ENCODE measurements around the gene SHC2. TPM values are rescaled to one million over a fixed set of nuclear protein-coding genes. Genes with fewer than 3 reads are reported as not detected.
A peak's percentile ranks its signal among the peaks of the same experiment; 100 is the strongest.

The SHC2 gene
- 100 to 1,000 TPM in 1 of 3 donors, 10 to 100 TPM in 2; 15.4 to 162 (median 39.4) TPM for polyA plus RNA-seq

DNA sequence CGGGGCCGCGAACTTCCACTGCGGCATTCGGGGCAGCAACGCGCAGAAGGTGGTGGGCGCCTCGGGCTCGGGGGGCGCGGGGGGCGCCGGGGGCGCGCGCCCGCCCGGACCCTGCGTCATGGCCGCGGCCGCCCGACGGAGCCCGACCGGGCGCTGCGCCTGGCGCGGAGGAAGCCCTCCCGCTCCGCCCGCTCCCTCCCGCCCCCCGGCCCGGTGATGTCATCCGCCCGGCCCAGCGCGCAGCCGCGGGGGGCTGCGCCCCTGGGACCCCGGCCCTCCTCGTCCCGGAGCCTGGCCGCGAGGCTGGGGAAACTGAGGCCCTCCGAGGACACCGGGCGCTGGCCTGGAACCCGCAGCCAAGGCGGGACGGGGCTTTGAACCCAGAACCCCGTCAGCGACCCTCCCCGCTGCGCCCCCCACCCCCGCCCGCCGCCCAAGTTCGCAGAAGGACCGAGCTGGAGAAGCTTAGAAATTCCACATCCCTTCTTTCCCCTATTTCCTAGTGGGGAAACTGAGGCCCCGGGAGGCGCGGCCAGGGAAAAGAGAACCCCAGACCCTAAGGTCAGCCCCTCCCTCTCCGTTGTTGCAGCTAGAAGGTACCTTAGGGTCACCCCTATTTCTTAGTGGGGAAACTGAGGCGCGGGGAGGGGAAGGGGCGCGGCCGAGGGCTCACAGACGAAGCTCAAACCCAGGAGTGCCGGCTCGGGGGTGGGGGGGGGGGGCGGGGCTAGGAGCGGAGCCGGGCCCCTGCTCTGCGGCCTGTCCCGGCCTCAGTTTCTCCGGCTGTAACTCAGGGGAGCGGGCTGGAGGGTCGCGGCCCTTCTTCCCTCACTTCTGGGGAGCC lies at the start of gene SHC2:
Gene SHC2 (minus strand): TSS at position 157 of the 844 bp plus-strand sequence. CDS start 37 bp downstream, at position 120.
- H3K27ac ChIP-seq (ENCODE audit: low read depth, low read length), result no peak within 1 kb of the TSS

GRCh38 chr19:508204-509150 lies 47.6 kb upstream of the SHC2 start:
- H3K27ac ChIP-seq (ENCODE audit: low read depth, low read length), result no peak overlapping the region
- 56 to 62% (median 61%) methylated on average over 32 of the region's 32 CpGs for WGBS, 3 donors

More for the DNA sequence above, at the start of gene SHC2:
- 1 to 3% (median 2%) methylated on average over 29 to 72 of the region's 85 CpGs for WGBS, 3 donors

GRCh38 chr19:507286-508203 lies 46.7 kb upstream of the SHC2 start, which contains the start of gene TPGS1:
TPGS1 (plus strand) TSS chr19:507497; CDS start chr19:507507, 10 bp downstream.
- 0 to 1% (median 1%) methylated on average over 78 to 81 of the region's 81 CpGs for WGBS, 3 donors
- H3K27ac ChIP-seq (ENCODE audit: low read depth, low read length), result peak within 1 kb of the TSS; percentile 82

GRCh38 chr19:506404-507285 lies 45.8 kb upstream of the SHC2 start:
- H3K27ac ChIP-seq (ENCODE audit: low read depth, low read length), result peak overlapping the region; percentile 82
- 2 to 6% (median 3%) methylated on average over 48 of the region's 48 CpGs for WGBS, 3 donors

GRCh38 chr19:504616-505015 lies 43.8 kb upstream of the SHC2 start:
- 84 to 92% (median 90%) methylated on average over 14 of the region's 14 CpGs for WGBS, 3 donors
- H3K27ac ChIP-seq (ENCODE audit: low read depth, low read length), result no peak overlapping the region

DNA sequence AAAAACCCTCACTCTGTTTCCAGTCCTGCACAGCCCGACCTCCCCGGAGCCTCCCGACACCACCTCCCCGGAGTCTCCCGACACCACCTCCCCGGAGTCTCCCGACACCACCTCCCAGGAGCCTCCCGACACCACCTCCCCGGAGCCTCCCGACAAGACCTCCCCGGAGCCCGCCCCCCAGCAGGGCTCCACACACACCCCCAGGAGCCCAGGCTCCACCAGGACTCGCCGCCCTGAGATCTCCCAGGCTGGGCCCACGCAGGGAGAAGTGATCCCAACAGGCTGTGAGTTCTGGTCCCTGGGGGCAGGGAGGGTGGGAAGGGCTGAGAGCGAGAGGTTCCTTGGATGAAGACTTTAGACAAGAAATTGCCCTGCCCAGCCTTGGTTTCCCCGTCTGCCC lies 40.8 kb upstream of the SHC2 start:
- WGBS, 3 donors, result 82 to 87% (median 82%) methylated on average over 17 of the region's 17 CpGs
- H3K27ac ChIP-seq (ENCODE audit: low read depth, low read length), result no peak overlapping the region

GRCh38 chr19:498977-499623 lies 38.3 kb upstream of the SHC2 start:
- H3K27ac ChIP-seq (ENCODE audit: low read depth, low read length), result no peak overlapping the region
- 71 to 81% (median 78%) methylated on average over 31 of the region's 31 CpGs for WGBS, 3 donors

DNA sequence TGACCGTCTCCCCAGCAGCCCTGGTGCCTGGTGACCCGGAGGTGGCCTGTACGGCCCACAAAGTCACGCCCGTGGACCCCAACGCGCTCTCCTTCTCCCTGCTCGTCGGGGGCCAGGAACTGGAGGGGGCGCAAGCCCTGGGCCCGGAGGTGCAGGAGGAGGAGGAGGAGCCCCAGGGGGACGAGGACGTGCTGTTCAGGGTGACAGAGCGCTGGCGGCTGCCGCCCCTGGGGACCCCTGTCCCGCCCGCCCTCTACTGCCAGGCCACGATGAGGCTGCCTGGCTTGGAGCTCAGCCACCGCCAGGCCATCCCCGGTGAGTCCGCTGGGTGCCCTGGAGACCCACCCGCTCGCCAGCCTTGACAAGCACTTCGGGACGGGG lies 37.7 kb upstream of the SHC2 start:
- WGBS, 3 donors, result 13 to 27% (median 27%) methylated on average over 18 to 26 of the region's 26 CpGs

GRCh38 chr19:497869-498510 lies 37.2 kb upstream of the SHC2 start:
- 5 to 12% (median 11%) methylated on average over 31 to 49 of the region's 50 CpGs for WGBS, 3 donors
- no peak overlapping the region for H3K27ac ChIP-seq (ENCODE audit: low read depth, low read length)

More for the DNA sequence above, 37.7 kb upstream of the SHC2 start:
- no peak overlapping the region for H3K27ac ChIP-seq (ENCODE audit: low read depth, low read length)

DNA sequence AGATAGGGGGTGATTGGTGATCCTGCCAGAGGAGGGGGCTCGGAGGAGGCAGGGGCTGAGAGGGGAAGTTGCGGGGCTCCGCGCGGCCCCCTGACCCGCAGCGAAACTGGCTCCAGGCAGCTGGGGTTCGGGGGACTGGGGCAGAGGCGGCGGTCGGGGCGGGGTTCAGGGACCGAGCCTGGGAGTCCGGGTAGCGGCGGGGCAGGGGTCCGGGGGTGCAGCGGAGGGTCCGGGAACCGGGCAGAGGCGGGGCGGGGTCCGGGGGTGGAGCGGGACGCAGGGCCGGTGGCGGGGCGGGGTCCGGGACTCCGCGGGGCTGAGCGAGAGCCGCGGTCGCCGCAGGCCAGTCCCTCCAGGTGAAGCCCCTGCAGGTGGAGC lies 36.6 kb upstream of the SHC2 start:
- H3K27ac ChIP-seq (ENCODE audit: low read depth, low read length), result no peak overlapping the region
- WGBS, 3 donors, result 0 to 3% (median 1%) methylated on average over 11 to 36 of the region's 36 CpGs

DNA sequence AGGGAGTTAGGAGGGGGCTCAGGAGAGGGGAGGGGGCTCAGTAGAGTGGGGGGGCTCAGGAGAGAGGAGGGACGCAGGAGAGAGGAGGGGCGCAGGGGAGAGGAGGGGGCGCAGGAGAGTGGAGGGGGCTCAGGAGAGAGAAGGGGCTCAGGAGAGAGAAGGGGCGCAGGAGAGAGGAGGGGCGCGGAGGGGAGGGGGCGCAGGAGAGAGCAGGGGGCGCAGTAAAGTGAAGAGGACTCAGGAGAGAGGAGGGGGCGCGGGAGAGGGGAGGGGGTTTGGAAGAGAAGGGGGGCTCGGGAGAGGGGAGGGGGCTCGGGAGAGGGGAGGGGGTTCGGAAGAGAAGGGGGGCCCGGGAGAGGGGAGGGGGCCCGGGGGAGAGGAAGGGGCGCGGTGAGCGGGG lies 36.2 kb upstream of the SHC2 start:
- H3K27ac ChIP-seq (ENCODE audit: low read depth, low read length), result no peak overlapping the region
- 8 to 9% (median 8%) methylated on average over 7 to 17 of the region's 18 CpGs for WGBS, 3 donors

DNA sequence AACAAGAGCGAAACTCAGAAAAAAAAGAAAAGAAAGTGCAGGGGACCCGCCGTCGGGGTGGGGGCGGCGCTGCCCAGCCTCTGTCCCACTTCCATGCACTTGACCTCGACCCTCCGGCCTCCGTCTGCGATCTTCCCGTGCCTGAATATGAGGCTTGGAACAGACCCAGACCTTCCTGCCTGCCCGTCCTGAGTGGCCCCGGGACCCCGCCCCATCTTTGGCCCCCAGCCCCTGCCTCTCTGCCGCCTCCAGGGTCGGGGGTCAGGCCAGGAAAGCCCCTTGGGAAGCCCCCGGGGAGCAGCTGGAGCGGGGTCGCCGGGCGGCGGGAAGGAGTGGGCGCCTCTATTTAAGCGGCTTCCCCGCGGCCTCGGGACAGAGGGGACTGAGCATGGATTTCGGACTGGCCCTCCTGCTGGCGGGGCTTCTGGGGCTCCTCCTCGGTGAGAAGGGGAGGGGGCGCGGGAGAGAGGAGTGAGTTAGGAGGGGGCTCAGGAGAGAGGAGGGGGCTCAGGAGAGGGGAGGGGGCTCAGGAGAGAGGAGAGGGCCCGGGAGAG lies 35.4 kb upstream of the SHC2 start, which contains the start of gene MADCAM1:
Gene MADCAM1 (plus strand): TSS at position 375 of the 554 bp plus-strand sequence. CDS start 14 bp downstream, at position 389.
- WGBS, 3 donors, result 6 to 7% (median 7%) methylated on average over 28 to 33 of the region's 33 CpGs
- H3K27ac ChIP-seq (ENCODE audit: low read depth, low read length), result no peak within 1 kb of the TSS

- whole genome bisulfite sequencing, 3 donors, result 16 to 18% (median 16%) methylated on average over 32 of the region's 32 CpGs
- H3K27ac ChIP-seq (ENCODE audit: low read depth, low read length), result no peak overlapping the region
Measured at GRCh38 chr19:495402-496111, 34.7 kb upstream of the SHC2 start.

DNA sequence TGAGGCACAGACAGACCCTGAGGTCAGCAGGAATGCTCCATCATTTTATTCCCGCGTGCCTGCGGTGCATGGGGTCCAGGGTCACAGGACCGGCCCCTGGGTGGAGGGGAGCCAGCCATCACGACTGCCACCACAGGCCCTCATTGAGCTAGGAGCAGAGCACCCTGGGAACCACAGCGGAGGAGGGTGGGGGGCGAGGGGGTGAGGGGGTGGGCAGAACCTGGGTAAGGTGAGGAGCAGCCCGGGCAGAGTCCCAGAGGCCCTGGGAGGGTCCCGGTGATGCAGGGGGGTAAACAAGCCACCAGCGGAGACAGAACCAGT lies 34.2 kb upstream of the SHC2 start:
- H3K27ac ChIP-seq (ENCODE audit: low read depth, low read length), result no peak overlapping the region
- 36 to 61% (median 52%) methylated on average over 10 of the region's 10 CpGs for WGBS, 3 donors

Data from adipose tissue (tissue), 3 donors.